Right renal pelvis (tissue), 4 donors: ENCODE measurements around the gene SLC45A1. TPM values are rescaled to one million over a fixed set of nuclear protein-coding genes. Genes with fewer than 3 reads are reported as not detected.
A peak's percentile ranks its signal among the peaks of the same experiment; 100 is the strongest.

ENCODE experiments used
- DNase-seq, 4 donors: peaks; one replicate each; pipeline ENCODE4 v3.0.0-alpha.2; 2013; ENCODE audit warnings: low read depth in 4 of 4, low spot score in 3 of 4, missing footprints in 1 of 4
- polyA plus RNA-seq, 4 donors: library from polyadenylated mRNA; unstranded; fragments of 120-200 nt; gene quantifications; one replicate each; pipeline ENCODE4 v1.2.1, GENCODE V29; 2013; ENCODE audit not compliant: insufficient read length in 4 of 4

SLC45A1 gene
- polyA plus RNA-seq, 4 donors, result 3.9 to 4.5 (median 4.1) TPM

DNA sequence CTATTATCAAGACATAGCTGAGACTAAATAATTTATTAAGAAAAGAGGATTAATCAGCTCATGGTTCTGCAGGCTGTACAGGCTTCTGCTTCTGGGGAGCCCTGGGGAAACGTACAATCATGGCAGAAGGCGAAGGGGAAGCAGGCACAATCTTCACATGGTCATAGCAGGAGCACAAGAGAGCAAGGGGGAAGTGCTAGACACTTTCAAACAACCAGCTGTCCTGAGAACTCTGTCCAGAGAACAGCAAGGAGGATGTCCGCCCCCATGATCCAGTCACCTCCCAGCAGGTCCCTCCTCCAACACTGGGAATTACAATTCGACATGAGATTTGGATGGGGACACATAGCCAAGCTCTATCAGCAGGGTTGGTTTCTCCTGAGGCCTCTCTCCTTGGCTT, 10.3 kb upstream of the SLC45A1 start:
- no peak for DNase-seq

DNA sequence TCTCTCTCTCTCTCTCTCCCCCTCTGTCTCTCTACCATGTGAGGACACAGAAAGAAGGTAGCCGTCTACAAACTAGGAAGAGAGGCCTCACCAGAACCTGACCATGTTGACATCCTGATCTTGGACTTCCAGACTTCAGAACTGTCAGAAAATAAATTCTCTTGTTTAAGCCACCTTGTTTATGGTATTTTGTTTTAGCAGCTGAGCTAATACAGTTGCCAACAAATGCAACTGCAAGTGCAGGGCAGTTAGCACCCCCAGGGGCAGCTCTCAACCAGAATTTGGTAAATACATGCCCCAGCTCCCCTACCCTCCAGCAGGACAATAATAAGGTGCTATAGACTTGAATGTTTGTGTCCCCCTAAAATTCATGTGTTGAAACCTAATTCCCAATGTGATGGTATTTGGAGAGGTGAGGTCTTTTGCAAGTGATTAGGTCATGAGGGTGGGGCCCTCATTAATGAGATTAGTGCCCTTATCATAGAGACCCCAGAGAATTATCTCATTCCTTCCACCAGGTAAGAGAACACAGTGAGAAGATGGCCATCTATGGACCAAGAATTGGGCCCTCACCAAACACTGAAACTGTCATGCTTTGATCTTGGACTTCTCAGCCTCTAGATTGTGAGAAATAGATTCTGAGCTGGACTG, 6.7 kb upstream of the SLC45A1 start:
- DNase-seq, result no peak

DNA sequence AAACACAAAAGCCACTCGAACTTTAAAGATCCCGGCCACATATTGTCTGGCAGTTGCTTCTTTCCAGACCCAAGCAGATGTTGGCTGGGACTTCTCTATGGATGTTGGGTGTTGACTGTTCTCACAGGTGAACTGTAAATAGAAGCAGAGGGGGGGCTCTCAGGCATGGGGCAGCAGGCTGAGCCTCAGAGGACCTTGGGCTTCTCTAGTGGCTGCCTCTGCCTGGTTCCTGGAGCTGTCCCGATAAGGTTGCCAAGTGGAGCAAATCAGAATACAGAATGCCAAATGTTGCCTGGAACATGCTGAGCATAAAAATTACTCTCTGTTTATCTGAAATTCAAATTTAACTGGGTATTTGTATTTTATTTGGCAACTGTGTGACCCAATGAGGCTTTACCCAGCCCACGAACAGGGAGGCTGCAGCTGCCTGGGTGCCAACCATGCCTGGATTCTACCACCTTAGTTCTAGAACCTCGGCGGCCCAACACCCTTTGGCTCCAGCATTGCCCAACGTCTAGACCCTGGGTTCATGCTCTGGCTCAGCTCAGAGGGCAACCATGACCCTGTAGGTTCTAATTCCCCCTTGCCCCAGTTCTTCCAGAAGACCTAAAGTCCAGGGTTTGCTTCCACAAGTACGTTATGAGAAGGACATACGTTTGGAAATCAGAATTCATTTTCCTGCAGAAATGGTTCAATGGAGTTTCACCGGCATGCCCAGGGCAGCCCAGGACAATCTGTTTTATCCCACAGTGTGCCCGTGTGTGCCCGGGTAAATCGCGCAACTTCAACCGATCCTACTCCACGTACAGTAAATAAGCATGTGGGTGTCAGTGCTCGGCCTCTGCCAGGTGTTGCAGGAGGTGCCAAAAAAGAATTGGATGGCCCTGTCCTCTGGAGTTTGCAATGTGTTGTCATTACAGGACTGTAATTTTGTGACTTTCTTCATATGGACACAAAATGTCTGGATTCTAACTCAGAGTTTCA, 5.4 kb upstream of the SLC45A1 start:
- no peak for DNase-seq

DNA sequence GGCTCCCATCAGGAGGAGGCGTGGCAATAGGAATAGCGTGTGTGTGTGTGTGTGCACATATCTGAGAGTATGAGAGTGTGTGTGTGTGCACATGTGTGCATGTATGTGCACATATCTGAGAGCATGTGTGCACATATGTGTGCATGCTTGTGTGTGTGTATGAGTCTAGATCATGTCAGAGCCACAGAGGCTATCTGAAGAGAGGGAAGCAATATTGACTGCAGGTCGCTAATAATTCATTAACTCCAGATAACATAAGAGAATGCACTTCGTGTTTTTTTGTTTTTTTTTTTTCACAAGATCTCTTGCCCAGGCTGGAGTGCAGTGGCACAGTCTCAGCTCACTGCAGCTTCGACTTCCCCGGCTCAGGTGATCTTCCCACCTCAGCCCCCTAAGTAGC, 4.7 kb upstream of the SLC45A1 start:
- DNase-seq, result no peak

DNA sequence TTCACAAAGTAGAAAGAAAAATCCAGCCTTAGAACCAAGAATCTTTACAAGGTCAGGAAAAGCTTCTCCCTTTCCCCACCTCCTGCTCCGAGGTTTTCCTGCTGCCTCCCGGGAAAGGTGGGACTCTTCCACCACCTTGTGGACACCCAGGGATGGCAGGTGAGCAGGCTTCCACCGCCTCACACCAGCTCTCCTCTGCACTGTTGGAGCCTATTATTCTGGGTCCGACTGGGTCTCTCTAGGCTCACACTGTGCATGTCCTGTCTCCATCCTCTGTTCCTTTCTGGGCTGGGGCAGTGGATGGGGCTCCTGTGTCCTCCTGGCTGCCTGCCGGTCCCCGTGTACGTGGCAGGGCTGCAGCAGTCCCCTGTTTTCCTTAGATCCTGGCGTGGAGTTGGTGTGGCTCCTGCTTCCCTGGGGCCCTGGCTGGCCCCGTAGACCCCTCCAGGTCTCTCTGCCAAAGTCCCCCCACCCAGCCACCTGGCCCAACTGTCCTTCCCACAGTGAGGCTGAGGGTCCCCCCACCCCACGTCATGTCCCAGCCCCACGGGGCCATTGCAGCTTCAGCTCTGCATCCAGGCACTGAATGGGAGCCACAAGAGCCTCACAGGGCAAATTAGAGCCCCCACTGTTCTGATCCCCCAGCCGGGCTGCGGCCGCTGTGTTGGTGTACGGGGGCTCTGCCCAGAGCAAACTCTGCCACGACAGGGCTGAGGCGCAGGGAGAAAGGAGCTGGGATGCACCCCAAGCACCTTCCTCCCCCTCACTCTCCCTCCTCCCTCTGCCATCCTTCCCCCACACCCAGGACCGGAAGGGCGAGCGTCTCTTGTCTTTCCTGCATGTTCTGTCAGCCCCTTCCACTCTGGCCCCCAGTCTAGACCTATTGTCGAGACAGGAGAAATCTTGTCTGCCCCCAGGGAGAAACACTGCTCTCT, 3.3 kb upstream of the SLC45A1 start:
- DNase-seq, result peak in 3 of 4 donors; percentile 57 to 68 (median 67)

DNA sequence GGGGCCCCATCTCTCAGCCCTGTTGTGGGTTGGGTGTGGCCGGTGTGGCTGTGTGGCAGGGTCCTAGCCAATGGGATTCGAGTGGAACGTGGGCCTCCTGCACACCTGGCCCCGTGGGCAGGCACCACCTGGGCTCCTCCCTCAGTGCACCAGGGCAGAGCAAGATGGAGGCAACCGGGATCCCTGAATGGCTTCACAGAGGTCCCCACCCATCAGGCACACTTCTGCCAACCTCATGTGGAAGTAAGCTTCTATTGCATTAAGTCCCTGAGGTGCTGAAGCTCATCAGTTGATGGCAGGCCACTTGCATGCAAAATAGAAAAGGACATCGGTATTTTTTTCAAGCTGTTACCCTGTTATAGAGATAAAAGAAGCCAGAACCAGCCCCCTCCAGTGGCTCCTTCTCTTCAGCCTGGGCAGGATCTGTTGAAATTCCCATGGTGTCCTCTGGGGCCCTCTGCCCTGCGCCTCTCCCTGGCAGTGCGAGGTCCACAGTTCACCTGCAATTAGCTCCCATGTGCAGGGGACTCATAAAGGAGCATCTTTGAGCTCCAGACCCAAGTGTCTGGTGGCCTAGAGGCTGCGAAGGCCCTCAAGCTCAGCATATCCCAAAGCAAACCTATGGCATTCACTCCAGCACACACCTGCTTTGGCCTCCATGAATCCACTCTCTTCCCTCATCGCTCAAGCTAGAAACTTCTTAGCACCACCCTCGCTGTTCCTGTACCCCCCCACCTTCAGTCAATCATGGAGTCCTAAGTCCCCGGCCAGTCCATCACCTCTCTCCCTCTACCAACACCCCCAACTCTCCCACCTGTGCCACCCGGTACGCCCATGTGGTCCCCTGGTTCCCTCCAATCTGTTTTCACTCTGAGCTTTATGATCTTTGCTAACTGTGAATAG, 2.1 kb upstream of the SLC45A1 start:
- DNase-seq, result no peak

DNA sequence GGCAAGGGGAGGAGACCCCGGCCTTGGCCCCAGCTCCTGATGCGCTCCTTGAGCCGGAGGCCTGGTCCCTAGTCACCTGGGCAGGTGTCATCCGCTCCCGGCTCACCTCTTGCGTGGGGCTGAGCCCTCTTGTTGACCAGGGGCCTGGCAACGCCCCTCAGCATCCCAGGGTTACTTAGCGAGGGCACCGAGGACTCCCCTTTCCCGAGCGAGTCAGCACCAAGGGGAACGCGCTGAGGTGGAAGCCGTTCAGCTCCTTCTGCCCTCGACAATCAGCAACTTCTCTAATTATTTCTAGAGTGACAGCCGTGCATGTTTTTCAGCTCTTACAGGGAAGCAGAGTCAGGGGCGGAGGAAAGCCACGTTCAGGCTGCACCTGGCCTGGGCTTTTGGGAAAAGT, 522 bp downstream of the SLC45A1 start:
- no peak for DNase-seq

DNA sequence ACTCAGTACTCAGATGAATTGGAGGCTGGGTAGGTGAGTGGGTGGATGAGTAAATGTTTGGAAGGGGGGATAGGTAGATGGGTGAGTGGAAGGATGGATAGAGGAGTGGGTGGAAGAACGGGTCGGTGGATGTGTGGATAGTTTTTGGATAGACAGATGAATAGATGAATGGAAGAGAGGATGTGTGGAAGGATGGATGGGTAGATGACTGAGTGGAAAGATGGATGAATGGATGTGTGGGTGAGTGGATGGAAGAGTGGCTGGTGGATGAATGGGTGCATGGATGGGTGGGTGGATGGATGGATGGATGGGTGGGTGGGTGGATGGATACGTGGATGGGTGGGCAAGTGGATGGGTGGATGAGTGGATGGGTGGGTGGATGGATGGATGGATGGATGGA, 3.7 kb downstream of the SLC45A1 start:
- no peak for DNase-seq

DNA sequence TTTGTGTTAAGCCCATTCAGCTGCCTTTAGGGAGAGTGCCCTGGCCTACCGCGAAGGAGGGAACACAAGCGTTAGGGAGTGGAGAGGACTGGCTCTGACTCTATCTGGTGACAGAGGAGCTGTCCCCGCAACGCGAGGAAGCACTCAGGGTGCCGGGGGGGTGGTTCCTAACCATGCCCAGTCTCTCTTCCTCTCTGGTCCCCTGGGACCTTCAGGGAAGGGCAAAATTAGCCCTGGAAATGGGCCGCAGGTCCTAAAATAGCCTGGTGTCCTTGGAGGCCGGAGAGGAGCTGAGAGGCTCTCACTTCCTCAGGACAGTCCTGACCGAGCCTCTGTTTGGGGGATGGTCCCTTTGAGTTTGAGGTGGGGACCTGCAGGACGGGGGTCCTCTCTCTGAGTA, 5.8 kb downstream of the SLC45A1 start:
- no peak for DNase-seq

DNA sequence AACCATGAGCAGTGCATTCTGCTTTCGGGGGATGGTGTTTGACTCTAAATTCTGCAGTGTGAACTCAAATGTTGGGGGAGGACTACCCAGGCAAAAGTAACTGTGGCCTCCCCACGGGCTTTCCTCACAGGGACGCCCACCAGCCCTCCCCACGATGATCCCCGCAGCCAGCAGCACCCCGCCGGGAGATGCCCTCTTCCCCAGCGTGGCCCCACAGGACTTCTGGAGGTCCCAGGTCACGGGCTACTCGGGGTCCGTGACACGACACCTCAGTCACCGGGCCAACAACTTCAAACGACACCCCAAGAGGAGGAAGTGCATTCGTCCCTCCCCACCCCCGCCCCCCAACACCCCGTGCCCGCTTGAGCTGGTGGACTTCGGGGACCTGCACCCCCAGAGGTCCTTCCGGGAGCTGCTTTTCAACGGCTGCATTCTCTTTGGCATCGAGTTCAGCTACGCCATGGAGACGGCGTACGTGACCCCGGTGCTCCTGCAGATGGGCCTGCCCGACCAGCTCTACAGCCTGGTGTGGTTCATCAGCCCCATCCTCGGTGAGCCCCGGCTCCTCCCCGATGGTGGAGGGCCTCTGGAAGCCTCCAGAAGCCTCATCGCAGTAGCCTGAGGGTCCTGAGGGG, 6.4 kb downstream of the SLC45A1 start:
- no peak for DNase-seq

DNA sequence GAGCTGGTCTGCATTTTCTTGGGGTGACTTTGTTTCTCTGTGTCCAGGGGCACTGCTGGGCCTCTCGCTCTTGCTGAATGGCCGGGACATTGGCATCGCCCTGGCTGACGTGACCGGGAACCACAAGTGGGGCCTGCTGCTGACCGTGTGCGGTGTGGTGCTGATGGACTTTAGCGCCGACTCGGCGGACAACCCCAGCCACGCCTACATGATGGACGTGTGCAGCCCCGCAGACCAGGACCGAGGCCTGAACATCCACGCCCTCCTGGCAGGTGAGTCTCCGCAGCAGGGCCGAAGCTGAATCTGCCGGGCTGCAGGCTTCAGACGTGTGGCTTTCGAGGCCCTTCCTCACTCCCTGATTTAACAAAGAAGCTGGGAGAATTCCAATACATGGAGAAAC, 7.9 kb downstream of the SLC45A1 start:
- DNase-seq, result no peak

DNA sequence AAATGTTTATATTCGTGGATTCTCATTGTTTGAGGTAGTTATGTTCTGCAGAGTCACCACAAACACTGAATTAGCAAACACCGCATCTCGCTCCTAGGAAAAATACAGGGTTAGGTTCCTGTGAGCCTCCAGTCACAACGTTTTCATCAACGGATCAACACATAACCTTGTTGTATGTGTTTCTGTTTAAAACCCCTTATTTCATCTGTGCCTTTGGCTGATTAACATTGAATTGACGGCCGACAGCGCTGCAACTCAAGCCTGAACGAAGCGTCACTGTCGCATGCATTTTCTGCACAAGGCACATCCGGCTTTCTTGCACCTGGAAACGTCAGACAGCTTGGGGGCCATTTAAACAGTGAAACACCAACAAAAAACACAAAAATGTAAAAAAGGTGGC, 8.4 kb downstream of the SLC45A1 start:
- no peak for DNase-seq

DNA sequence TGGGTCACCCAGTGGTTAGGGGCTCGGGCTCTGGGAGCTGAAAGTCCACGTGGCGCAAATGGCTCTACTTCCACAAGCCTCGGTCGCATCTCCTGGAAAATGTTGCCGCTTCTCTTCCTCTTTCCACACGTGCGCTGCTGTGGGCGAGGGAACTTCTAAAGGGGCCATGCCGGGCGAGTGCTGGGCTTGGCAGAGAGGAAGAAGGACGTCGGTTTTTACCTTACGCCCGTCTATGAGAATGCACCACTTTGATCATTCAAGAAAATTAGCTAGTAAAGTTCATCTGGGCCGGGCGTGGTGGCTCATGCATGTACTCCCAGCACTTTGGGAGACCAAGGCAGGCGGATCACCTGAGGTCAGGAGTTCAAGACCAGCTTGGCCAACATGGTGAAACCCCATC, 10.4 kb downstream of the SLC45A1 start:
- DNase-seq, result no peak

DNA sequence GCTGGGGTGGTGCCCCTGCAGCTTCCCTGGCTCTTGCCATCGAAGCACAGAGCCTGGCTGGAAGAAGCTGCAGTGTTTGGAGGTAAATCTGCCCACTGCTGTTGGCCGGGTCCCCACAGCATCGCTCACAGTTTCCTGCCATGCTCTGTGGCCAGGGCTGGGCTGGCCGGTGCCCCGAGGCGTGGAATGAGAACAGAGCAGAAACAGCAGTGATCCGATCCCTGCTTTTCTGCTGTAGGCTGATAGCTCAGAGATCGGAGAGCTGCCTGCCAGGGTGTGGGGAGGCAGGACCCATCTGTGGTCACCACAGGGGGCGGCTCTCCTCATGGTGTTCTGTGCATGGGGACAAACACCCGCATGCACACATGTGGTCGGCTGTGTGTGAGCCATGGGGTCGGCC, 11.5 kb downstream of the SLC45A1 start:
- no peak for DNase-seq

DNA sequence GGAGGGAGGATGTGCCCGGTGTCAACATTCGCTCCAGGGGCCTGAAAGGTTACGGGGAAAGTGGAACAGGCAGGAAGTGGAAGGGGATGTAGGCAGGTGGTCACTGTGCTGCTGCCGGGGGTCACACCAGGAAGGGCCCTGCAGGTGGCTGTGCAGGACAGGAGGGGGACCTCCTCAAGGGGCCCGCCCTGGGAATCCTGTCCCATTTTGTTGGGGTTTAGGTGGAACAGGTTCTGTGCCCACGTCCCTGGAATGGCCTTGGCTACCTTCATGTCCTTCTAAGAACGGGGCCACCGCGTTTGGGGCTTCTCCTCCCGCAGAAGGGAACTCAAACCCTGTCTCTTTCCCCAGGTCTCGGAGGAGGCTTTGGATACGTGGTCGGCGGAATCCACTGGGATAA, 11.9 kb downstream of the SLC45A1 start:
- DNase-seq, result no peak

DNA sequence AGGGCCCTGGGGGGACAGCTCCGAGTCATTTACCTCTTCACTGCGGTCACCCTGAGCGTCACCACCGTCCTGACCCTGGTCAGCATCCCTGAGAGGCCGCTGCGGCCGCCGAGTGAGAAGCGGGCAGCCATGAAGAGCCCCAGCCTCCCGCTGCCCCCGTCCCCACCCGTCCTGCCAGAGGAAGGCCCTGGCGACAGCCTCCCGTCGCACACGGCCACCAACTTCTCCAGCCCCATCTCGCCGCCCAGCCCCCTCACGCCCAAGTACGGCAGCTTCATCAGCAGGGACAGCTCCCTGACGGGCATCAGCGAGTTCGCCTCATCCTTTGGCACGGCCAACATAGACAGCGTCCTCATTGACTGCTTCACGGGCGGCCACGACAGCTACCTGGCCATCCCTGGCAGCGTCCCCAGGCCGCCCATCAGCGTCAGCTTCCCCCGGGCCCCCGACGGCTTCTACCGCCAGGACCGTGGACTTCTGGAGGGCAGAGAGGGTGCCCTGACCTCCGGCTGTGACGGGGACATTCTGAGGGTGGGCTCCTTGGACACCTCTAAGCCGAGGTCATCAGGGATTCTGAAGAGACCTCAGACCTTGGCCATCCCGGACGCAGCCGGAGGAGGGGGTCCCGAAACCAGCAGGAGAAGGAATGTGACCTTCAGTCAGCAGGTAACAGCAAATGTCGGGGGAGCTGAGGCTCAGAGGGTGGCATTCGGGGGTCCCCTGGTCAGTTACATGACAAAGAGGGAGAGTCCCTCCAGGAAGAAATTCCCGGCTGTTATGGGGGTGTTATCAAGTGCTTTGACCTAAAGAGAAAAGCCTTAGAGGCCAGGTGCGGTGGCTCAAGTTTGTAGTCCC, 12.6 kb downstream of the SLC45A1 start:
- no peak for DNase-seq

DNA sequence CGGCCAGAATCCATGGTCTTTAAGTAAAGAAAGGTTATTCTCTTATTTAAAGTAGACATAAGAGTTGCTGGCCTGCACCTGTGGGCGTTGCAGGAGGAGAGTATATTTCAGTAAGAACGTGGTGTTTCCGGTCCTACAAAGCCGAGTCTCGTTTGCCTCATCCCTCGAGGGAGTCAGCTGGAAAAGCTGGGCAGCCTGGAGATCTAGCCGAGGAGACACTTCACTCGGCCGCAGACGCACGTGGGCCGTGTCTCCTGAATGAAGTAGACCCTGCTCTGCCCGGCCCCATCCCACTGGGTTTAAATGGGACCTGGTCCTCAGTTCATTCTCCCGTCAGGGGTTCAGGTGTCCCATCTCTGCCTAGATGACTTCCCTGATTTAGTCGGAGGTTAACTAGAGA, 14.9 kb downstream of the SLC45A1 start:
- no peak for DNase-seq

DNA sequence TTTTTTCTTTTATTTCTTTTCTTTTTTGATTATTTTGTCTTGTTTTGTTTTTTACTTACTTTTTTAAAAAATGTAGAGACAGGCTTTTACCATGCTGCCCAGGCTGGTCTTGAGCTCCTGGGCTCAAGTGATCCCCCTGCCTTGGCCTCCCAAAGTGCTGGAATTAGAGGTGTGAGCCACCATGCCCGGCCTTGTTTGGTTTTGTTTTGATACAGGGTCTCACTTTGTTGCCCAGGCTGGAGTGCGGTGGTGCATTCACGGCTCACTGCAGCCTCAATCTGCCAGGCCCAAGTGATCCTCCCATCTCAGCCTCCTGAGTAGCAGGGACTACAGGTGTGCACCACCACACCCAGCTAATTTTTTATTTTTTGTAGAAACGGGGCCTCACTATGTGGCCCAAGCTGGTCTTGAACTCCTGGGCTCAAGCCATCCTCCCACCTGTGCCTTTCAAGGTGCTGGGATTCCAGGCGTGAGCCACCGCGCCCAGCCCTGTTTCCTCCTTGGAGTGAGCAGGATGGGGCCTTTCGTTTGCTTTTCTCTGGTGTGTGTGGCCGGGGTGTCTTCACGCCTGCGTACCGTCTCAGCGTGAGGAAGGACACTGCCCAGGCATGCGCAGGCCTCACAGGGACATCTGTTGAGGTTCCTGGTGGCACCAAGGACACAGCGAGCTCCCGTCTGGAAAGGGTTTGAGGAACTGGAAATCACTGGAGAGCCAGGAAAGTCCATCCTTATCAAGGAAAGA, 15.5 kb downstream of the SLC45A1 start:
- no peak for DNase-seq
